ENCODE results near the gene RASGRF1.

RASGRF1 gene

GRCh38 chr15:79089890-79090486 lies 592 bp downstream of the RASGRF1 start:
- in situ Hi-C loops (cut with HindIII; ENCODE audit: low sequenced_read_pairs), result no loop called here
- DNase-seq (ENCODE audit: low read depth, low spot score), result peak; percentile 2
- H3K4me3 ChIP-seq (ENCODE audit: low read depth, low read length), result no peak overlapping the region
- no peak for TF ChIP-seq CTCF (IDR thresholded peaks at IDR 0.05; ENCODE audit: low read depth, low read length)

DNA sequence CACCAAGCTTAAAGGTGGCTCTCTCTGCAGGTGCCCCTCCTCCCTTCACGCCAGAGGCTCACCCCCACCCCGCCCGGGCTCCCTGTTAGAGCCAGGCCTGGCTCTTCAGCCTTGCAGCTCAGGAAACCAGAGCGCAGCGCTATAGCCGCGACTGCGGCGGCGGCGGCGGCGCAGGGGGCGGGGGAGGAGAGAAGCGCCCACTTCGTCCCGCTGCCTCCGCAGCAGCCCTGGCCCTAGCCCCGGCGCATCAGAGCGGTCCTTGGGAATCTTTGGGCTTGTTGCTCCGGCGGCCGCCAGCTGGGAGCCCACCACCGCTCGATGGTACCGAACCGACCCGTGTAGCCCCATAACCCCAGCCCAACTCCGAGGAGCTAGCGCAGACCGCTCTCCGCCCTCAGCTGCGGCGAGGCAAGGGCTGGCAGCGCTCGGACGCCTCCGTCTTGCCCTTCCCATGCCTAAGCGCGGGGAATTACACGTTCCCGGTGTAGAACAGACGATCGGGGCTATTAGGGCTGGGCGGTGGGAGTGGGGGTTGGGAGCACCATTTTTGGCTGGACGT lies 1.2 kb downstream of the RASGRF1 start:
- H3K4me3 ChIP-seq (ENCODE audit: low read depth, low read length), result no peak overlapping the region
- DNase-seq (ENCODE audit: low read depth, low spot score), result no peak

DNA sequence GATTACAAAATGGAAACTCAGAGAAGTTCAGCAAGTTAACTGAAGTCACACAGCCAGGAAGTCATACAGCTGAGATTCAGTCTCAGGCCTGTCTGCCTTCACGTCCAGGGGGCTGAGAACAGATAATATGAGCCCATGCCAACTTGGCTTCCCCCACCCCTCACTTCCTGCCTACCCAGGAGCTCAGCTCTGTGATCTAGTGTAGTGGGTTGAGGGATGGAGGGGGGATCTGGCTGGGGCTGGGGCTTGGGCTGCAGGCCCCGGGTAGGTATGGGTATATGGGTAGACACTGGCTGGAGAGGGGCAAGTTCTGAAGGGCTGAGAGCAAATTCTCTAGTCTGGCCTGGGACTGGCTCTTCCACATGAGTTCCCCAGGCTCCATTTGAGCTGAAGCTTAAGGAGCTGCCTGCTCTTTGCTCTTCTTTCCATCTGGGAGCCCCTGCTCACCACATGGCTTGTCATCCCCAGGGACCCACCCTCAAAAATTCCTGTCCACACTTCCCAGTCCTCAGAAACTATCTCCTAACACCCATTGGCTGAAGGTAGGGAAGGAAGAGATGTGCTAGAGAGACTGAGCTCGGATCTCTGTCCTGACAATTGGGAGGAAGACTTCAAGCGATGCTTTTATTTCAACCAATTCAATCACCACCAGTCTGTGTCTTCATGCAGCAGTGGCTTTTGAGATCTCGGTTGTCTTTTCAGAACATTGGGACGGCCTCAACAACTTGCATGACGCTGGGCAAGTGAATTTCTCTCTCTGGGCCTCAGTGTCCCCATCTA lies 2.0 kb downstream of the RASGRF1 start:
- DNase-seq (ENCODE audit: low read depth, low spot score), result no peak
- TF ChIP-seq CTCF (IDR thresholded peaks at IDR 0.05; ENCODE audit: low read depth, low read length), result no peak
- in situ Hi-C loops (cut with HindIII; ENCODE audit: low sequenced_read_pairs), result no loop called here

More for the DNA sequence above, 1.2 kb downstream of the RASGRF1 start:
- in situ Hi-C loops (cut with HindIII; ENCODE audit: low sequenced_read_pairs), result no loop called here
- TF ChIP-seq CTCF (IDR thresholded peaks at IDR 0.05; ENCODE audit: low read depth, low read length), result no peak

DNA sequence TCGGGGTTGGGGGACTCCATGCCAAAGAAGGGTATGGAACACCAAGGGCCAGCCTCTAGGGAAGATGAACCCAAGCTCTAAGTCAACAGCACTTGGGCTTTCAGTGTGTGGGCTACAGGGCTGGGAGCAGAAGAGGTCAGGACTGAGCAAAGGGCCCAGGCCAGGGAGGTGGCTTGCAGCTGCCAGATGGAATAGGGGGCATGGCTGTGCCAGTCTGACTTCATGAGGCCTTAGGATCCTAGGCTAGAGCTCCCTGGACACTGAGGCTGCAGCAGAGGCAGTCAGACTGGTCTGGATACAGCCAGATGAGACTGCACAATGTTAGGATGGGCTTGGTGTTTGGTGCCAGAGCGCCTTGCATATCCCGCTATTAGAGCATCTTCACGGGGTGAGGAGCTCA lies 3.8 kb downstream of the RASGRF1 start:
- in situ Hi-C loops (cut with HindIII; ENCODE audit: low sequenced_read_pairs), result no loop called here
- DNase-seq (ENCODE audit: low read depth, low spot score), result no peak
- no peak for TF ChIP-seq CTCF (IDR thresholded peaks at IDR 0.05; ENCODE audit: low read depth, low read length)
- no peak overlapping the region for H3K4me3 ChIP-seq (ENCODE audit: low read depth, low read length)

More for the DNA sequence above, 2.0 kb downstream of the RASGRF1 start:
- H3K4me3 ChIP-seq (ENCODE audit: low read depth, low read length), result no peak overlapping the region

DNA sequence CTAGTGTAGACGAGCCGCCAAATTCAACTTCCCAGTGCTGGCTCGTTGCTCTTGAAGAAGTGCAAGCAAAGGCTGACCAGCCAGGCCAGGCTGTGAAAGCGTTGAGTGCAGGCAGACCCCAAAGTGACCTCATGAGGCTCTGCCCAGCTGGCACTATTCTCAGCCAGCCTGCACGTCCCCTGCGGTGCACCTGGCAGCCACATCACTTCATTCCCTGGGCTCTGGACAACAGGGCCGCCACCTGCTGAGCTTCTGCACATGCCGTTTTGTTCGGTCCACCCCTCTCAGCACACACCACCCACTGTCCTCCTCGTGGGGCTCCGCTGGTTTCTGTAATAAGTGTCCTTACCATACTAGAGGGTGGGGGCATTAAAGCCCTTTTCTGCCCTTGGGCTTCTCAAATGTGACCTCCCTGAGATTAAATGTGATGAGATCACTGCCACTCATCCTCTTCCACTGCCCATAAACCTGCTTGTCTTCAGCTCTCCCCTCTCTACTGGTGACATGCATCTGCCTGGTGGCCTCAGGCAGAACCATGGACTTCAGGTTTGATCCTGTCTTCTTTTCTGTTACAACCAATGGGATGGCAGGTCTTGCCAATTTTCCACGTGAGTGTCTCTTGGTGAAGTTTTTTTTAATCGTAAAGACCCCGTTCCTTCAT lies 6.1 kb downstream of the RASGRF1 start:
- DNase-seq (ENCODE audit: low read depth, low spot score), result no peak
- in situ Hi-C loops (cut with HindIII; ENCODE audit: low sequenced_read_pairs), result no loop called here
- H3K4me3 ChIP-seq (ENCODE audit: low read depth, low read length), result no peak overlapping the region
- no peak for TF ChIP-seq CTCF (IDR thresholded peaks at IDR 0.05; ENCODE audit: low read depth, low read length)

GRCh38 chr15:79083154-79083553 lies 7.4 kb downstream of the RASGRF1 start:
- DNase-seq (ENCODE audit: low read depth, low spot score), result no peak
- TF ChIP-seq CTCF (IDR thresholded peaks at IDR 0.05; ENCODE audit: low read depth, low read length), result no peak
- no peak overlapping the region for H3K4me3 ChIP-seq (ENCODE audit: low read depth, low read length)
- in situ Hi-C loops (cut with HindIII; ENCODE audit: low sequenced_read_pairs), result no loop called here

Measured in astrocyte of the spinal cord (primary cell).